Keratinocyte (primary cell): Measurements from ENCODE around the gene OVAAL. TPM values are rescaled to one million over a fixed set of nuclear protein-coding genes. Genes with fewer than 3 reads are reported as not detected.

Source experiments
- DNase-seq: peaks from one replicate; pipeline ENCODE4 v3.0.0-alpha.2; 2011; ENCODE audit warnings: low read depth, missing footprints, low spot score
- FAIRE-seq: peaks from 2 replicates; lab custom pipeline; 2011; peaks lifted over from hg19 to GRCh38; lab: Jason Lieb, UNC
- H2AFZ ChIP-seq: 2 replicates; pipeline ENCODE4 v1.6.0; 2012; ENCODE audit warnings: low read length, control low read depth, inconsistent platforms; ENCODE audit not compliant: control insufficient read depth
- H3K27ac ChIP-seq: 2 replicates; pipeline ENCODE4 v1.5.1; 2011; ENCODE audit warnings: low read length; ENCODE audit not compliant: control insufficient read depth, insufficient read depth
- H3K27me3 ChIP-seq: 3 replicates; pipeline ENCODE4 v1.6.0; 2011; ENCODE audit warnings: low read length; ENCODE audit not compliant: control insufficient read depth, insufficient read depth; ENCODE audit errors: extremely low read depth
- H3K36me3 ChIP-seq, 2 experiments: 2 replicates in 1 of 2; 3 replicates in 1 of 2; pipeline ENCODE4 v1.5.1; 2011; ENCODE audit warnings: low read length in 2 of 2, mild to moderate bottlenecking in 1 of 2; ENCODE audit not compliant: control insufficient read depth in 2 of 2, insufficient read depth in 2 of 2; ENCODE audit errors: extremely low read depth in 1 of 2
- H3K4me1 ChIP-seq: 3 replicates; pipeline ENCODE4 v1.5.1; 2011; ENCODE audit warnings: low read length; ENCODE audit not compliant: control insufficient read depth, insufficient read depth; ENCODE audit errors: extremely low read depth
- H3K4me2 ChIP-seq: 3 replicates; pipeline ENCODE4 v1.6.0; 2011; ENCODE audit warnings: low read depth, low read length; ENCODE audit not compliant: control insufficient read depth, insufficient read depth; ENCODE audit errors: extremely low read depth
- H3K4me3 ChIP-seq, 3 experiments: fragments of 200-600 bp in 1 of 3; sonication (generic) in 1 of 3; 2 replicates in 2 of 3; 3 replicates in 1 of 3; pipeline ENCODE4 v1.5.1; 2011 to 2016; ENCODE audit warnings: low read length in 3 of 3, mild to moderate bottlenecking in 3 of 3, control low read depth in 2 of 3, inconsistent platforms in 1 of 3, low read depth in 1 of 3, mixed read lengths in 1 of 3, mixed run types in 1 of 3, moderate library complexity in 1 of 3; ENCODE audit not compliant: control insufficient read depth in 2 of 3, insufficient read depth in 2 of 3; ENCODE audit errors: extremely low read depth in 1 of 3
- H3K79me2 ChIP-seq: 2 replicates; pipeline ENCODE4 v1.6.0; 2012; ENCODE audit warnings: low read length; ENCODE audit not compliant: control insufficient read depth, insufficient read depth
- H3K9ac ChIP-seq: 3 replicates; pipeline ENCODE4 v1.6.0; 2011; ENCODE audit warnings: low read length; ENCODE audit not compliant: control insufficient read depth, insufficient read depth; ENCODE audit errors: extremely low read depth
- H3K9me1 ChIP-seq: 3 replicates; pipeline ENCODE4 v1.6.0; 2011; ENCODE audit warnings: low read length; ENCODE audit not compliant: control insufficient read depth, insufficient read depth; ENCODE audit errors: extremely low read depth
- H3K9me3 ChIP-seq: 2 replicates; pipeline ENCODE4 v1.5.1; 2012; ENCODE audit warnings: low read depth, low read length; ENCODE audit not compliant: control insufficient read depth
- H4K20me1 ChIP-seq: 3 replicates; pipeline ENCODE4 v1.6.0; 2011; ENCODE audit warnings: low read length; ENCODE audit not compliant: control insufficient read depth, insufficient read depth; ENCODE audit errors: extremely low read depth
- EZH2 ChIP-seq: IDR thresholded peaks from one replicate; pipeline ENCODE4 v1.6.1; 2012; ENCODE audit warnings: inconsistent platforms, mild to moderate bottlenecking, low read length, moderate library complexity
- dilution Hi-C: fragments of 300-500 bp; cut with MboI; formaldehyde crosslinking; loops from one replicate; pipeline ENCODE4 v1.7.0; 2020; ENCODE audit warnings: low sequenced_read_pairs; ENCODE audit not compliant: extremely low pct_ligation_motif_present
- polyA plus RNA-seq, 5 experiments: library from polyadenylated mRNA; depleted of rRNA in 3 of 5; stranded (reverse) in 3 of 5; stranded (forward) in 1 of 5; unstranded in 1 of 5; fragments of >200 nt; gene quantifications; 1 replicate in 1 of 5; 2 replicates in 3 of 5; 3 replicates in 1 of 5; pipeline versions ENCODE4 v1.2.1 to v1.2.3, GENCODE V29; 2011 to 2012; ENCODE audit warnings: missing spikeins in 2 of 5, low read depth in 1 of 5, low replicate concordance in 1 of 5
- TF ChIP-seq, protein P1 (sequence below), 3 experiments: IDR thresholded peaks in 1 of 3; conservative IDR thresholded peaks in 1 of 3; optimal IDR thresholded peaks in 1 of 3; 2 replicates in 2 of 3; 3 replicates in 1 of 3; pipeline versions ENCODE3 to v1.5.1; 2011; ENCODE audit warnings: low read length in 3 of 3, mild to moderate bottlenecking in 3 of 3, moderate library complexity in 2 of 3, control low read depth in 1 of 3, inconsistent platforms in 1 of 3; ENCODE audit not compliant: insufficient read depth in 2 of 3; ENCODE audit errors: extremely low read depth in 1 of 3

Gene OVAAL
- polyA plus RNA-seq, 1 donor (not counting 4 experiments of a cell fraction or from before 2014, with no cell fraction given), result not detected

DNA sequence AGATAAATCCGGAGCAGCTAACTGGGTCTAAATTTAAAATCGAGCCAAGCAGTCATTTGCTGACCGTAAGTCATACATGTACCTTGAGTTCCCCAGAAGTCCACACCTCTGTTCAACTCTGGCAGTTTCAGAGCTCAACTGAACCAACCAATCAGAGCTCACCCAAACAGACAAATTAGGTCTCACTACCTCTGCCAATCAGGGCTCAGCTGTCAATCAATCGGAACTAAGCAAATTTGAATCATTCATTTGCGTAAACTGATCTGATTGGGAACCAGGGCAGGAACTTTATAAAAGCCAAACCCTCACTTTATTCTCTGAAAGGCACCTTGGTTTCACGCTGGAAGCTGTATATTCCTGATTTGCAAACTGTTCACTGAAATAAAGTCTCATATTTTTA, 45.2 kb upstream of the OVAAL start:
- Histone ChIP-seq H3K4me3 (no peak overlapping the region), H2AFZ (no peak overlapping the region), H3K27me3 (no peaks in the 10 kb centered on the region), H3K9me1 (no peaks in the 10 kb centered on the region), H3K79me2 (no peaks in the 10 kb centered on the region), H3K4me1 (peaks cover 9% of the 10 kb centered on the region), H3K9ac (no peak overlapping the region), H3K9me3 (no peaks in the 10 kb centered on the region), H3K36me3 (no peaks in the 10 kb centered on the region), H4K20me1 (no peaks in the 10 kb centered on the region), H3K27ac (no peak overlapping the region), H3K4me2 (no peak overlapping the region)
- FAIRE-seq (no peak), DNase-seq (no peak)
- dilution Hi-C loops, result loop anchor here (25.0 kb wide), 1 partner anchor 349 kb away; no protein-coding TSS in a partner anchor
- TF ChIP-seq EZH2, result no peak
- TF ChIP-seq, protein P1, sequence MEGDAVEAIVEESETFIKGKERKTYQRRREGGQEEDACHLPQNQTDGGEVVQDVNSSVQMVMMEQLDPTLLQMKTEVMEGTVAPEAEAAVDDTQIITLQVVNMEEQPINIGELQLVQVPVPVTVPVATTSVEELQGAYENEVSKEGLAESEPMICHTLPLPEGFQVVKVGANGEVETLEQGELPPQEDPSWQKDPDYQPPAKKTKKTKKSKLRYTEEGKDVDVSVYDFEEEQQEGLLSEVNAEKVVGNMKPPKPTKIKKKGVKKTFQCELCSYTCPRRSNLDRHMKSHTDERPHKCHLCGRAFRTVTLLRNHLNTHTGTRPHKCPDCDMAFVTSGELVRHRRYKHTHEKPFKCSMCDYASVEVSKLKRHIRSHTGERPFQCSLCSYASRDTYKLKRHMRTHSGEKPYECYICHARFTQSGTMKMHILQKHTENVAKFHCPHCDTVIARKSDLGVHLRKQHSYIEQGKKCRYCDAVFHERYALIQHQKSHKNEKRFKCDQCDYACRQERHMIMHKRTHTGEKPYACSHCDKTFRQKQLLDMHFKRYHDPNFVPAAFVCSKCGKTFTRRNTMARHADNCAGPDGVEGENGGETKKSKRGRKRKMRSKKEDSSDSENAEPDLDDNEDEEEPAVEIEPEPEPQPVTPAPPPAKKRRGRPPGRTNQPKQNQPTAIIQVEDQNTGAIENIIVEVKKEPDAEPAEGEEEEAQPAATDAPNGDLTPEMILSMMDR (optimal IDR thresholded peaks at IDR 0.05 in 1 of 3, IDR thresholded peaks at IDR 0.05 in 1 of 3, conservative IDR thresholded peaks at IDR 0.05 in 1 of 3; ENCODE audit: extremely low read depth in 1 of 3, insufficient read depth in 2 of 3, low read length in 3 of 3), result no peak

DNA sequence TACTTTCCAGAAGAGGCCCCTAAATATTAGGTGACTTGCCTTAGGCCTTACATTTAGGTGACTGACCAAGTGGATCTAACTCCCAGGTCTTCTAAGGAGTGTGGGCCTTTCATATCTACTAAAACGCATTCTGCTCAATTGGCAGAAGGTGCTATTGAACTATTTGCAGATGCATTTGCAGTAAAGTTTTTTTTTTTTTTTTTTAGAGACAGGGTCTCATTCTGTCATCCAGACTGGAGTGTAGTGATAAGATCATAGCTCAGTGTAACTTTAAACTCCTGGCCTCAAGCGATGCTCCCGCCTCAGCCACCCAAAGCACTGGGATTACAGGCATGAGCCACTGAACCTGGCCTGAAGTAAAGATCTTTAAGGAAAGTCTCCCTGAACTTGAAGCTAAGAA, 43.4 kb upstream of the OVAAL start:
- H3K27me3 ChIP-seq, result no peaks in the 10 kb centered on the region
- H3K4me1 ChIP-seq, result peaks cover 9% of the 10 kb centered on the region
- dilution Hi-C loops, result loop anchor here (25.0 kb wide), 1 partner anchor 347 kb away; no protein-coding TSS in a partner anchor
- no peak for TF ChIP-seq EZH2
- TF ChIP-seq, protein P1 (optimal IDR thresholded peaks at IDR 0.05 in 1 of 3, IDR thresholded peaks at IDR 0.05 in 1 of 3, conservative IDR thresholded peaks at IDR 0.05 in 1 of 3; ENCODE audit: extremely low read depth in 1 of 3, insufficient read depth in 2 of 3, low read length in 3 of 3), result no peak
- FAIRE-seq (no peak), DNase-seq (no peak)
- no peaks in the 10 kb centered on the region for H3K36me3 ChIP-seq
- H4K20me1 ChIP-seq, result no peaks in the 10 kb centered on the region
- H3K4me3 ChIP-seq, result no peak overlapping the region
- H3K9me3 ChIP-seq, result no peaks in the 10 kb centered on the region
- peak overlapping the region; percentile 51 for H3K4me2 ChIP-seq
- H3K9ac ChIP-seq, result no peak overlapping the region
- no peak overlapping the region for H3K27ac ChIP-seq
- peak overlapping the region; percentile 20 for H2AFZ ChIP-seq
- H3K9me1 ChIP-seq, result no peaks in the 10 kb centered on the region
- no peaks in the 10 kb centered on the region for H3K79me2 ChIP-seq
